GM23338 (cell line): ENCODE data around the gene RFX2.

Experiments
- CREB1 ChIP-seq: fragments of 250-450 bp; sonication (Bioruptor Pico); IDR thresholded peaks from 2 replicates; pipeline ENCODE4 v1.5.0; 2020; ENCODE audit warnings: low read depth, mild to moderate bottlenecking, moderate library complexity
- EZH2 ChIP-seq: fragments of 200-600 bp; sonication (generic); IDR thresholded peaks from one replicate; pipeline ENCODE4 v1.8.0; 2017; ENCODE audit warnings: antibody characterized with exemption, mild to moderate bottlenecking, low read depth; ENCODE audit not compliant: unreplicated experiment
- EZH2phosphoT487 ChIP-seq: fragments of 200-600 bp; sonication (generic); IDR thresholded peaks from one replicate; pipeline ENCODE4 v1.8.1; 2018; ENCODE audit warnings: antibody characterized with exemption; ENCODE audit not compliant: unreplicated experiment
- JUNB ChIP-seq: IDR thresholded peaks from one replicate; pipeline ENCODE4 v1.6.1; 2016; ENCODE audit warnings: antibody characterized with exemption; ENCODE audit not compliant: unreplicated experiment
- NANOG ChIP-seq: IDR thresholded peaks from 2 replicates; pipeline ENCODE4 v1.6.1; 2016; ENCODE audit warnings: antibody characterized with exemption, borderline replicate concordance
- POLR2AphosphoS5 ChIP-seq: IDR thresholded peaks from 2 replicates; pipeline ENCODE4 v1.6.1; 2016; ENCODE audit warnings: antibody characterized with exemption, low read depth
- REST ChIP-seq: IDR thresholded peaks from one replicate; pipeline ENCODE4 v1.6.1; 2018; ENCODE audit warnings: antibody characterized with exemption; ENCODE audit not compliant: unreplicated experiment
- STAT1 ChIP-seq: IDR thresholded peaks from one replicate; pipeline ENCODE4 v1.6.1; 2016; ENCODE audit warnings: antibody characterized with exemption; ENCODE audit not compliant: unreplicated experiment
- ZNF114 ChIP-seq: fragments of 250-450 bp; sonication (Bioruptor Pico); IDR thresholded peaks from 2 replicates; pipeline ENCODE4 v1.5.0; 2020; ENCODE audit warnings: mild to moderate bottlenecking, moderate library complexity
- ZNF331 ChIP-seq: fragments of 250-450 bp; sonication (Bioruptor Pico); IDR thresholded peaks from 2 replicates; pipeline ENCODE4 v1.5.0; 2020; ENCODE audit warnings: low read depth, mild to moderate bottlenecking, moderate library complexity
- ZNF462 ChIP-seq: fragments of 250-450 bp; sonication (Bioruptor Pico); IDR thresholded peaks from 2 replicates; pipeline ENCODE4 v1.5.0; 2020; ENCODE audit warnings: mild to moderate bottlenecking, moderate library complexity
- TF ChIP-seq, protein P1 (sequence below), 2 experiments: fragments of 200-600 bp in 1 of 2; sonication (generic) in 1 of 2; conservative IDR thresholded peaks; 2 replicates each; pipeline versions ENCODE4 v1.5.1 to v1.6.1; 2016 to 2017; ENCODE audit warnings: antibody characterized with exemption in 2 of 2, low read depth in 2 of 2, mild to moderate bottlenecking in 2 of 2, moderate library complexity in 1 of 2

- TF ChIP-seq, protein P1, sequence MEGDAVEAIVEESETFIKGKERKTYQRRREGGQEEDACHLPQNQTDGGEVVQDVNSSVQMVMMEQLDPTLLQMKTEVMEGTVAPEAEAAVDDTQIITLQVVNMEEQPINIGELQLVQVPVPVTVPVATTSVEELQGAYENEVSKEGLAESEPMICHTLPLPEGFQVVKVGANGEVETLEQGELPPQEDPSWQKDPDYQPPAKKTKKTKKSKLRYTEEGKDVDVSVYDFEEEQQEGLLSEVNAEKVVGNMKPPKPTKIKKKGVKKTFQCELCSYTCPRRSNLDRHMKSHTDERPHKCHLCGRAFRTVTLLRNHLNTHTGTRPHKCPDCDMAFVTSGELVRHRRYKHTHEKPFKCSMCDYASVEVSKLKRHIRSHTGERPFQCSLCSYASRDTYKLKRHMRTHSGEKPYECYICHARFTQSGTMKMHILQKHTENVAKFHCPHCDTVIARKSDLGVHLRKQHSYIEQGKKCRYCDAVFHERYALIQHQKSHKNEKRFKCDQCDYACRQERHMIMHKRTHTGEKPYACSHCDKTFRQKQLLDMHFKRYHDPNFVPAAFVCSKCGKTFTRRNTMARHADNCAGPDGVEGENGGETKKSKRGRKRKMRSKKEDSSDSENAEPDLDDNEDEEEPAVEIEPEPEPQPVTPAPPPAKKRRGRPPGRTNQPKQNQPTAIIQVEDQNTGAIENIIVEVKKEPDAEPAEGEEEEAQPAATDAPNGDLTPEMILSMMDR (conservative IDR thresholded peaks at IDR 0.05; ENCODE audit: low read depth in 2 of 2), result no peak
- no peak for TF ChIP-seq ZNF331 (CRISPR knock-in tag)
- no peak for TF ChIP-seq REST
- TF ChIP-seq ZNF114 (CRISPR knock-in tag), result no peak
- TF ChIP-seq POLR2AphosphoS5, result no peak
- no peak for TF ChIP-seq EZH2
- TF ChIP-seq STAT1, result no peak
- no peak for TF ChIP-seq EZH2phosphoT487
- no peak for TF ChIP-seq CREB1 (CRISPR knock-in tag)
- TF ChIP-seq NANOG, result no peak
- TF ChIP-seq ZNF462 (CRISPR knock-in tag), result no peak
- TF ChIP-seq JUNB, result no peak
Measured at GRCh38 chr19:5977222-5977784, 133.0 kb downstream of the RFX2 start.
